HG02938 (cell line): ENCODE data around the gene PLCB2.

Experiments
- ATAC-seq: cut with Tn5 transposase; IDR thresholded peaks from one replicate; pipeline ENCODE4 v1.9.1; 2021; ENCODE audit warnings: mild to moderate bottlenecking, moderate library complexity; ENCODE audit not compliant: unreplicated experiment

The PLCB2 gene

DNA sequence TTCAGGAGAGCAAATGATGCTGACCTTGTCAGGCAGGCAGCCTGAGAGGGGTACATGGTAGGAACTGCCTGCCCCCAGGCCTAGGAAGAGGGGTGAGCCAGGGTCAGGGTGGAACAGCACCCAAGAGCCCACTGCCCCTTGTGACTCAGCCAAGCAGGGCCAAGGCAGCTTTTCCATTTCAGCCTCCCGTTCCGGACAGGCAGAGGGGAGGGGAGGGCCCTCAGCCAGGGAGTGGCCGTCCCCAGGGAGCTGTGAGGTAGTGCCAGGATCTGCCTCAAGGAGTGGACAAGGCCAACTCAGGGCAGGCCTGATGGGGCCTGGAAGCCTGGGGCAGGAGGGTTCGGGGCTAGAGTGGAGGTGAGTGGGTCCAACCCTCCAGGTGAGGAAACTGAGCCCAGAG is 19.8 kb downstream of the PLCB2 start:
- no peak for ATAC-seq

DNA sequence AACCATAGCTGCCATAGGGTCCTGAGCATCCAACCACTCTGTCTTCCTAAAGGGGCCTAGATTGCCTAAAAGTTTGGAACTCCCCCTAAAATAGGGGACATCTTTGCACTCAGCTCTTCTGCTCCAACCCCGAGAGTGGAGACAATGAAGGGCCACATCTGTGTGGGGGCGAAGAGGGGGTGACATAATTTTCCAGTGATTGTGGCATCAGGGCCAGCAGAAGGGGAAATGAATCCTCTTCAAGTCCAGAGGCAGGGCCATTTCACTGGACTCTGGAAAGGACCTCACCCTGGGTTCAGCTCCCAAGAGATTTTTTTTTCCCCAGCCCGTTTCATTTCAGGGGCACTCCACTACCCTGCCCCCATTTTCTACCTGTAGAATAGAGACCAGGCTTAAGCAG is 20.2 kb downstream of the PLCB2 start:
- no peak for ATAC-seq

DNA sequence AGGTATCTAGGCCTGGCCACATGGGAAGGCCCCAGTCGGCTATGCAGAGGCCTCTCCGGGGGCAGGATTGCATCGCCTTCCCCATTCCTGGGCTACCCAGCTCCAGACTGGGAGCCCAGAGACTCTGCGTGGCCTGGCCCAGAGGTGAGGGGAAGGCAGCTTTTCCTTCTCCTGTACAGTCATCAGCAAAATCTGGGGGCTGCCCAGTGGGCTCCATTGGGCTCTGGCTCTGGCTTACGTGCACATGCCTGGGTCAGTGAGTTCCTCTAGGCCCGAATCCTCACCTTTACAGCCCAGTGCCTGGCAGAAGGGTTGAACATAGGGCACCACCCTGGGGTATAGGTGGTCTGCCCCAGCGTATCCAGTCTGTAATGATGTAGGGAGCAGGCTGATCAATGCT is 20.9 kb downstream of the PLCB2 start:
- no peak for ATAC-seq

DNA sequence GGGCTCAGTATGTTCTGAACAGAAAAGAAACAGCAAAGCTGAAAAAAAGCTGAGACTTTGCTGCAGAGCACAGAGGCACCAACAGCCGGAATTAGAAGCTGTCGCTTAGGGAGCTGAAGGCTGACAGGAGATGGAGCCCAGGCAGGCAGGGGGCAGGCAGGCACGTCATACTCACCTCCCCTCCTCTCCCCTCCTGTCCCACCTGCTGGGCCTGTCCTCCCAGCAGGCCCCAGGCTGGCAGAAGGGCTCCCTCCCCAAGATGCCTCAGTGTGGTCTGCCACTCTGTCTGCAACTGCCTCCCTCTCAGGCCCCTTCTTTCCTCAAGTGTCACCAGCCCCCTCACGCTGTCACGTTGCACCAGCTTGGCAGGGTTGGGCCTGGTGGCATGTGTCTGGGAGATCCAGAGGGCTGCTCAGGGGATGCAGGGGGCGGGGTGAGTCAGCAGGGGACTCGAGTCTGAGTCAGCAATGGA is 21.6 kb downstream of the PLCB2 start:
- no peak for ATAC-seq

DNA sequence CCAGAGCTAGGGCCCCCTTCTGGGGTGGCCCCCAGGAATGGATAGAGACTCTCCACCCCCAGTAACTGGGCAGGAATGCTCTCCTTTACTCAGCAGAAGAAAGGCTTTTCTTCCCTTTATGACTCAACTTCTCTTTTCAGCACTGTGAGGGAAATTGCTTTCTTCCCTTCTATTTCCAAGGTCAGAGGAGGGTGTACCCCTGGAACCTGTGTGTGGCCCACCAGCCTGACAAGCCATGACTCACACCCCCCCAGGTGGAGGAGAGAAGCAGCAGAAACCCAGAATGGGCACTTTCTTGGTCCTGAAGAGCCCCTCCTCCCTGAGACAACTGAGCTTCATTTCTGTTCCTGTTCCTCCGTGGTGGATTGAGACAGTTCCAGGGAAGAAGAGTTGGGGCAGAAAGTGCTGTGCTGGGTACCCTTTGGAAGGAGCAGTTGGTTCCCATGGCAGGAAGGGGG is 22.2 kb downstream of the PLCB2 start:
- ATAC-seq, result no peak

DNA sequence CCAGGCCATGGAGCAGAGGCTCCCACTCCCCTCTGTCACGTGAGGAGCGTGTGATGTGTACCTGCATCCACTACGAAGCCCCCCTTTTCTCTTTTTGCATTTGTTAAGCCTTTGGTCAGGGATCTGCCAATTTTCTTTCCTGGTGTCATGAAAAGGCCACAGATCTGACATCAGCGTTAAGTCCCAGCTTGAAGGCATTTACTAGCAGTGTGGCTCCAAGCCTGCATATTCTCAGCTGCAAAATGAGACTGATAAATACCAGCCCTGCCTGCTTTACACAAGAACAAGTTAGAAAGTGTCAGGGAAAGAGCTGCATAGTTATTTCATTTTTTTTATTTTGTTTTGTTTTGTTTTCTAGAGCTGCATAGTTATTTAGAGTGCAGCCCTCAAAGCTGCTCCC is 22.6 kb downstream of the PLCB2 start:
- no peak for ATAC-seq

DNA sequence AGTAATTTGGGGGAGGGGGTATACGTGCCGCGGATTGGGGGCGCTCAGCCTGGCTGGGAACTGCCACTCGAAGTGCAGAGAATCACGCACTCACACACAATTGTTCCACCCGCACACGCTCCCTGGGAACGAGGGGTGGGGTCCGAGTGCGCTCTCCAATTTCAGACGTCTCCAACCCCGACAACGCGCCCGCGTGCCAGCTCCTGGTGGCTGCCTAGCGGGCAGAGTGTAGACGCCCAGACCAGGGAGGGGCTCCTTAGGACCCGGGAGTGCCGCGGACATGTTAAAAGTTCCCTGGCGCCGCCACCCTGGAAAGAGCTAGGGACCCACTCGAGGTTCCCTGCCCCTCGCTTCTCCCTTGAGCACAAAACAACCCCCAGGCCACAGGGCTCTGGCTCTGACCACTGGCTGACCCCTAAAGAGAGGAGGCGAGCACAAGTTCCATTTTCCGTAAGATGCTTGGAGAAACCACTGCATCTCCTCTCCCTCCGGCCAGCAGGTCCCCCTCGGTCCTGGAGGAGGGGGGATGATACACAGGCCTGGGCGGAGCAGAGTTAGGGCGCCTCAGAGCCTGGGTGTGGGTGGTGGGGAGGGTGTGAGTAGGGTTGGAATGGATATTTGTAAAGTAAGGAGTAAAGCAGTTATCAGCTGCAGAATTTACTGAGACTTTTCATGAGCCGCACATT is 24.0 kb downstream of the PLCB2 start:
- ATAC-seq, result no peak

DNA sequence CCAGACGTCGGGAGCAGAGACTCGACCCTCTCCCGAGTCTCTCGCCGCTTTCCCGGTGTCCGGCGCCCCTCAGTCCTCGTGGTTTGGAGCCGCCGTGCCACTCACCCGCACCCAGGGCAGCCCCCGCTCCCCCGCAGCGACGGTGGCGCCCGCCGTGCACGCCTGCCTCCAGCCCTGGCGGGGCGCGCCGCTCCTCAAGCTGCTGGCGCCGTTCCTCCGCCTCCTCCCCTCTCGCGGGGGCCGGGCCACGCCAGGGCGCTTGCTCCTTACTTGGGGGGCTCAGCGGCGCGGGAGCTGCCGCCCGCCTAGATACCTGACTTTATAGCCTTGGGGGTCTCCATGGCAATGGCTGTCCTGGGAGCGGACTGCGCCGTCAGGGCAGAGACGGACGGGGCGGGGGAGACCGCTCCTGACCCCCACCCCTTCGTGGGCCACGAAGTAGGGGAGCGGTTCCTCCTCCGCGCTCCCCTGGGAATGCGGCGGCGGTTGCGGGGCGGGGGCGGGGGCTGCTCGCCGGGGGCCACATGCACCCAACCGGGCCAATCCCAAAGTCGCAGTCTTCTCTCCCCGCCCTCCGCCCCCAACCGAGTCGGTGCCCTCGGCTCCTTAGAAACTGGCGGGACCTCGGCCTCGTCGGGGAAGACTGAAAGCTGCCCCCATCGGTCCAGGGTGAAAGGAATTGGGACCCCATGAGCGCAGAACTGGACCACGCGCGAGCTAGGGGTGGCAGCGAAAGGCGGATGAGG is 24.7 kb downstream of the PLCB2 start, which contains the start of gene ANKRD63:
ANKRD63 (minus strand) TSS at position 196 of the 746 bp plus-strand sequence. CDS start 478 bp downstream, outside the sequence.
- ATAC-seq, result no peak

DNA sequence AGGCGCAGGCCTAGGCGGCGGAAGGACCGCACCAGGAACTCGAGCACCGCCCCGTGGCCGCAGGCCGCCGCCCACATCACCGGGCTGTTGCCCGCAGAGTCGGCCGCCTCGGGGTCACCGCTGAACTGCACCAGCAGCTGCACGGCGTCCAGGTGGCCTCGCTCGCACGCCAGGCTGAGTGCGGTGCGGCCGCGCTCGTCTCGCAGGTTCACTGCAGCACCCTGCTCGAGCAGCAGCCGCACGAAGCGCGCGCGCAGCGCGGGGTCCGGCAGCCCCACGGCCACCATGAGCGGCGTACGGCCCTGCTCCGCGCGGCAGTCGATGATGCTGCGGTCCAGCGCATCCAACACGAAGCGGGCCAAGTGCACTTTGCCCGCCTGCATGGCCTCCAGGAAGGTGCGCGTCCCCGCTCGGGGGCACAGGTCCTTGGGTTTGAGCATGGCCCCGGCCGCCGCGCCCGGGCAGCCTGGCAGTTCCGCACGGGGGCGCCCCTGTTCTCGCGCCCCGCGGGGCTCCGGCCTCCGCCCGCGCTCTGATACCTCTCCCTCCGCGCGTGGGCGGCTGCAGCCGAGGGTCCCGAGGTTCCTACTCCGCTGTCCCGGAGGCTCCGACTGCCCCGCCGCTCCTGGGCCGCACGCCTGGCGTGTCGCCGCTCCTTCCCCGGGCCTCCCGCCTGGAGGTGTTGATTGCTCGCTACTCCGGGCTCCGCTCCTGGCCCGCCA is 25.4 kb downstream of the PLCB2 start:
- no peak for ATAC-seq

DNA sequence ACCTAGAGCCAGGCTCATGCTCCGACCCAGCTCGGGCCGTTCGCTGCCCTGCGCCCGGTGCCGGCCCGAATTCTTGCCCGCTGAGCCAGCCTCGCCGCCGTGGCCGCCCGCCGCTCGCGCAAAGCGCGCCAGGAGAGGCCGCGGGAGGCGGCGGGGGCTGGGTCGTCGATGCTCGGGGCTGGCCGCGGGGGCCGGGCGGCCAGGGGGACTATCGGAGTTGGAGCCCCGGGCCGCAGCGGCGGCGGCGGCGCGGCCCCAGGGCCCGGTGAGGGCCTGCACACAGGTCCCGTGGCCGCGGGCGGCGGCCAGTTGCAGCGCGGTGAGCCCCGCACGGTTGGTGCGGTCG is 26.0 kb downstream of the PLCB2 start:
- no peak for ATAC-seq

DNA sequence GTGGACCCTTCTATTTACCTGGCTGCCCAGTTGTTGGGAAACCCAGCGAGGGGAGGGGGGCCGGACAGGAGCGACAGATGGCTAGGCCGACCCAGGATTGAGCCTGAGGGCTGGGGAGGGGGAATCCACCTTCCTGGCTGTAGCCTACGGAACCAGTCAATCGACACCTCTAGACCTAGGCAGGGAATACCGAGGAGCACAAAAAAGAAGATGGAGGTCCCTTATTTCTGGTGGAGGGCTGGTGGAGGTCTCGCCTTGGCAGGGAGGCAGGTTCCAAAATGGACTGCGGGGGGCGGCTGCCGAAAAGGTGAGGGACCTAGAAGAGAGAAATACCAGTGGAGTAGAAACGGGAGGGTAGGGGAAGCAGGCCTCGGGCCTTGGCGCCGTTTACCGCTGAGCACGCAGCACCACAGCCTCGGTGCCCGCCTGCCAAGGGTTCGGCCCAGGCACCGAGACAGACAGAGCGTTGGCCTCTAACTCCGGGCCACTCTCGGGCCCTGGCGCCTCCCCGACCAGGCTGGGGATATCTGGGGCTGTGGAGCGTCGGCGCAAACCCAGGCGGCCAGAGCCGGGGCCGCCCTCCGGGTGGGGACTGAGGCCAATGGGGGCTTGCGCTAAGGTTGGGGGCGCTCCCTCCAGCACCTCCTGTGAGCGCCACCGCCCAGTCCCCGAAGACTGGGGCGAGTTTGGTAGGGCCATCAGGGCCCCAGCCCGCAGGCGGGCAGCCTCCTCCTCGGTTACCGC is 26.5 kb downstream of the PLCB2 start:
- ATAC-seq, result no peak

DNA sequence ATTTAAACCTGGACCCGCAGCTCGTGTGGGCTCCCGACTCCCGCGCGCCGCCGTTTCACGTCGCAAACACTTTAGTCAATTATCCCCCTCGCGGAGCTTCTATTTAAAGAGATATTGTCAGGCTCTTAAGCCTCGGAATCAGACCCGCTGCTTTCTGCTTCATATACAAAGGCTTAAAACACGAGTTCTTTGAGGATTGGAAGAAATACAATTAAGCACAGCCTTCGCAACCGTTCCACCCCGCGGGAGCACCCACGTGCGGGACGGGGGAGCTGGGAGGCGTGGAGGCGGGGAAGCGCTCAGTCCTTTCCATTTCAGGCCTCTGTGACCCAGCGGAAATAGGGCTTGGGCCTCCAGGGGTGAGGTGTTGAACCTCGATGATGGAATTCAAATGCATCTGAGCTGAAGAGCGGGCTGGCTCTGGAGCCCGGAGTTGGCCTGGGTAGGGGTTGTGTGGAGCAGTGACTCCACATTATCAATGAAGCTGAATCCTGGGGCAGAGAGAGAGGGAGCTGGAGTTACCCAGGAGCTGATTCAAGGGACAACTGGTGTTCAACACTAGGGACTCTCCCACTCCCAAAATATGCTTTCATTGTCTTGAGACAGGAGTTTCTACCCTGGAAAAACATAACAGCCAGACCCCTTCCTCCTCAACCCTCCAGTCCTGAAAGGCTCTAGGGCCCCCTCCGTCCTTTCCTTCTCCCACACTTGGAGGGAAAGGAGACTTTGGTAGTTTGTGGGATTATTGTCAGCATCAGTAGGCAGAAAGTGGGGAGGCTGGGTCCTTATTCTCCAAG is 27.3 kb downstream of the PLCB2 start:
- ATAC-seq, result no peak

DNA sequence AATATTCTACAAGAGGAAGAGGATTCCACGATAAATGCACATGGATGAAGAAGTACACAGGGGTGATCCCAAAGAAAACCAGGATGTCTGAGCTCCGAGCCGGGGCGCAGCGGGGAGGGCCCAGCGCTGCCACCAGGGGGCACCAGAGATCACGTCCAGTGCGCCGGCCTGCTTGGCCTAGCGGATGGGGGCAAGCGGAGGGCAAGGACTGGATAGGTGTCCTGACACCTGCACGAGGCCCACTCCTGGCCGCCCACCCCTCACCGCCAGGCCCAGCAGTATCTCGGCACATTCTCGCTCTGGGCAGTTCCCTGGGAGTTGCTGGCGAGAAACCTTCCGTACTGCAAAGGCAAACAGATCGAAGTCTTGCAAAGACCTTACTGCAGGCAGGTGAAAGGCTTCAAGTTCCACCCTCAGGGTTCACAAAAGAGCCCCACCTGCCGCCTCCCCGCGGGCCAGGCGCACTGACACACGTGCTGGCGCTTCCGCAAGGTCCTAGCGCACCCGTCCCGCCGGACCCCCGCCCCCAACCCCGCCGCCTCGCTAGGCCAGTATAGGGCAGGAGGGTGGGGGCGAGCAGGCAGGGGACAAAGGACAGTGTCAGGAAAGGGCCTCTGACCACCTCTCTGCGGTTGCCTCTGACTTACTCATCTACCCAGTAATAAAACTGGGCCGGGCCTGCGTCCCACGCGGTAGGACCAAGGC is 28.1 kb downstream of the PLCB2 start:
- ATAC-seq, result no peak

DNA sequence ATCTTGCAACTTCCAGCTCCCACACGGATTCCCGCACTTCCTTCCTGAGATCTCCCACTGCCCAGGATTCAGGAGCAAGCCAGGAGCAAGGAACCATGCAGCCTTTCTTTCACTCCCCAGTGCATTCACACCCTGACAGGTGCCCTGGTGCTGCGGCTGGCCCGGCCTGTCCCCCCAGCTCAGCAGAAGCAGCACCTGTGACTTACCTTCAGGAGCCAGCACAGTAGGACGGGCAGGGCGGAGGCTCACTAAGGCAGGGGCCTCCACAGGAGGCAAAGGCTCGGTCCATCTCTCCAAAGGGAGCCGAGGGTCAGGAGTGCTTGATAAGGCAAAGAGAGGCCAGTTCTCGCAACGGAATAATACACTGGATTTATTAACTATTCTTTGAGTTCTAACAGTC is 29.7 kb downstream of the PLCB2 start:
- ATAC-seq, result no peak

DNA sequence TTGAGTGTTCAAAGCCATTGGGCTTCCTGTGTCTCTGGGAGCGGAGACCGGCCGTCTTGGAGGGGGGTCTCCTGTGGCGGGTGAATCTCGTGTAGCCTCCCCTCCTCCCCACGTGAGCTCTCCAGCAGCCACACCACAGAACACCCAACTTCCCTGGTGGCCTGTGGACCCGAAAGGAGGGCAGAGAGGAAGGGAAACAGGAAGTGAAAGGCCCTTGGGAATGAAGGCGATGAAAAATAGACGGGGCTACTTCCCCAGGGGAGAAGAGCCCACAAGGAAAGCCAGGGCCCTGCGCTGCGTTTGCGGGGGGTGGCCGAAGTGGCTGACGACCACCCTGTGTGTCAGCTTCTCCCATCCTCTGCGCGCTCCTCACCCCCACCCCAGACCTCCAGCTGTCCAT is 30.3 kb downstream of the PLCB2 start:
- no peak for ATAC-seq

DNA sequence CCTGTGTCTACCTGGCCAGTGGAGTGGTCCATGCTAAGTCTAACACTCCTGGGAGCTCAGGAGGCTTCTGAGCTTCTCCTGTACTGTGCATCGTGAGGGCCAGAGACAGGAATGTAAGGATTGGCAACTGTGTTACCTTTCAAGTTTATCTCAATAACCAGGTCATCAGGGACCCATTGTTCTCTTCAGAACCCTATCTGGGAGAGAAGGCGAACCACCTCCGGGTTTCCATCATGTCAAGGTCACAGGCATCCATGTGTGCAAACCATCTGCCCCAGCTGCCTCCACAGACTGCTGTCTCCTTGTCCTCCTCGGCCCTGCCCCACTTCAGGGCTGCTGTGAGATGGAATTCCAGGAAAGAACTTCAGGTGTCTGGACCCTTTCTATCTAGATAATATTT is 30.8 kb downstream of the PLCB2 start:
- ATAC-seq, result no peak

DNA sequence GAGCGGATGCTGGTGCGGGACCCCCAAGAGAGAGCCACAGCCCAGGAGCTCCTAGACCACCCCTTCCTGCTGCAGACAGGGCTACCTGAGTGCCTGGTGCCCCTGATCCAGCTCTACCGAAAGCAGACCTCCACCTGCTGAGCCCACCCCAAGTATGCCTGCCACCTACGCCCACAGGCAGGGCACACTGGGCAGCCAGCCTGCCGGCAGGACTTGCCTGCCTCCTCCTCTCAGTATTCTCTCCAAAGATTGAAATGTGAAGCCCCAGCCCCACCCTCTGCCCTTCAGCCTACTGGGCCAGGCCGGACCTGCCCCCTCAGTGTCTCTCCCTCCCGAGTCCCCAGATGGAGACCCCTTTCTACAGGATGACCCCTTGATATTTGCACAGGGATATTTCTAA is 31.8 kb downstream of the PLCB2 start:
- ATAC-seq, result no peak

DNA sequence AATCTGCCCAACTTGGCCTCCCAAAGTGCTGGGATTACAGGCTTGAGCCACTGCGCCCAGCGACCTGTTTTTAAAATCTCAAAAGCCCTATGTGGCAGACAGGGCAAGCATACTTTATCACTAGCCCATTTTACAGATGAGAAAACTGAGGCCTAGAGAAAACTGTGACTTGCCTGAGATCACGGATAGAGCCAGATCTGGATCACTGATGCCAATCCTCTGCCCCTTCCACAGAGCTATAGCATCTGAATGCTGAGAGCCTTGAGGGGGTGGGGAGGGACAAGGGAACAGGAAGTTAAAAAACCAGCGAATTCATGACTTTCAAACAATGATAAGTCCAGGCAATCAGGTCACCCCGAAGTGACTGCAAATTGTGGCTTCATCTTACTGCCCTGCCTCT is 32.2 kb downstream of the PLCB2 start:
- ATAC-seq, result no peak

DNA sequence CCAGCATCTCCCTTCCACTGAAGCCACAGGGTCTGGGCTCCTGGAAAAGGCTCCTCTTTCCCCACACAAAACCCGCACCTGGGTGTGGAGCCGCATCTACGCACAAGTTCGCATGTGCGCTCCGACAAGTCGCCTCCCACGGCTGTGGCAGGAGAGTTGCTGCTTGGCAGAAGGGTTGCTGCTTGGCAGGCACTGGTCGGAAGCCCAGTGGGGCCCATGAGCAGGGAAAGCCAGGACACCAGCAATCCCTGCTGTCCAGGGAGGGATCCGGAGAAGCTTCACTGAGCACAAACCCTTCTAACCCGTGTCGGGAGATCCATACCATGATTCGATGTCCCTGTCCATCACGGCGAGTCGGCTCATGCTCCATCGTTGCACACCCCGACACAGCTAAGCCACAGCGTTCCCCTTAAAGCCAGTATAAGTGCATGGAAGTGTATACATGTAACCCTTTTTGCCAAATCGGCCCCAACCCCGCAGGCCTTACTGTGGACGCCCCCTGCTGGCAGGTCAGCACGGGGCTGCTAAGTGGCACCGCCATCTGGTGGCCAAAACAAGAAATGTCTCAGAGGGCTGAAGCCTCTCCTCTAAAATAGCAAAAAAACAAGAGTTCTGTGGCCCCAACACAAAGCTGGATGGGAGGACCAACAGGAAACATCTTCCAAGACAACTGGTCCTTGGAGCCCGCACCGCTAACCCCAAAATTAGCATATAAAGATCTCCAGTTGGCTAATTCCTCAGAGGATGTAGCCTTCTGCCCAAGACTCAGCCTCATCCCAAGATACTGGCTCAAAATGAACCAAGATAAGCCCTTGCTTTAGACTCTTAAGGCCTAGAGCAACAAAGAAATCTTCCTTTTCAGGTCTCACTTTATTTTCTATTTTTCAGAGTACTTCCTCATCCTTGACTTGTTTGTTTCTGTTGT is 33.1 kb downstream of the PLCB2 start:
- ATAC-seq, result no peak
